PFSK-1 (cell line): ENCODE results near the gene ARHGAP42.
A peak's percentile ranks its signal among the peaks of the same experiment; 100 is the strongest.

Experiments
- FOXP2 ChIP-seq: optimal IDR thresholded peaks from 2 replicates; pipeline ENCODE3; 2011; ENCODE audit warnings: borderline replicate concordance, control low read depth, inconsistent platforms; ENCODE audit not compliant: insufficient read depth; ENCODE audit errors: extremely low read length, extremely low read depth
- POLR2AphosphoS5 ChIP-seq: IDR thresholded peaks from 2 replicates; pipeline ENCODE4 v1.6.1; 2012; ENCODE audit warnings: low read depth, mild to moderate bottlenecking, control low read depth, low read length, moderate library complexity
- SIN3A ChIP-seq: IDR thresholded peaks from 2 replicates; pipeline ENCODE4 v1.6.1; 2012; ENCODE audit warnings: mild to moderate bottlenecking, low read length, moderate library complexity, borderline replicate concordance; ENCODE audit not compliant: insufficient read depth
- TAF1 ChIP-seq: IDR thresholded peaks from 2 replicates; pipeline ENCODE4 v1.6.1; 2012; ENCODE audit warnings: low read length, control low read depth, borderline replicate concordance; ENCODE audit not compliant: insufficient read depth
- TF ChIP-seq, protein P1 (sequence below), 2 experiments: IDR thresholded peaks; 2 replicates each; pipeline versions ENCODE4 v1.6.1 to v1.8.0; 2011 to 2012; ENCODE audit warnings: low read depth in 2 of 2, low read length in 2 of 2, control low read depth in 1 of 2, inconsistent platforms in 1 of 2, mild to moderate bottlenecking in 1 of 2, moderate library complexity in 1 of 2; ENCODE audit not compliant: insufficient read depth in 1 of 2

ARHGAP42 gene

DNA sequence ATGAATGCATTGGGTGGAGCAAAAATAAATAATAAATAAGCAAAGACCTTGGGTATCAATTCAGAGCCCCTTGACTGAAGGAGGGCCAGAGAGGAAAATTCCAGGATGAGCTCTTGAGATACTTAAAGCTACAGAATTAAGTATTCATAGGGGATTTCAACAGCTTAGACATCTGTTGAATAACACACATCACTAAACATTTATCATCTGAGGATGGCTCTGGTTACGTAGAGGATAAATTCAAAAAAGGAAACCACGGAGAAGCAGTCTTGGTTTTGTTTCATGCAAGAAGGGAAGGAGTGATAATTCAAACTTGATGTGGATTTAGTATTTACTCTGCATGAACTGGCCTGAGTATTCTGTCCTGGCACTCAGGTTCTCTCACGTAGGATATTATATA, 29.8 kb downstream of the ARHGAP42 start:
- no peak for TF ChIP-seq FOXP2
- no peak for TF ChIP-seq SIN3A
- no peak for TF ChIP-seq POLR2AphosphoS5
- TF ChIP-seq, protein P1, sequence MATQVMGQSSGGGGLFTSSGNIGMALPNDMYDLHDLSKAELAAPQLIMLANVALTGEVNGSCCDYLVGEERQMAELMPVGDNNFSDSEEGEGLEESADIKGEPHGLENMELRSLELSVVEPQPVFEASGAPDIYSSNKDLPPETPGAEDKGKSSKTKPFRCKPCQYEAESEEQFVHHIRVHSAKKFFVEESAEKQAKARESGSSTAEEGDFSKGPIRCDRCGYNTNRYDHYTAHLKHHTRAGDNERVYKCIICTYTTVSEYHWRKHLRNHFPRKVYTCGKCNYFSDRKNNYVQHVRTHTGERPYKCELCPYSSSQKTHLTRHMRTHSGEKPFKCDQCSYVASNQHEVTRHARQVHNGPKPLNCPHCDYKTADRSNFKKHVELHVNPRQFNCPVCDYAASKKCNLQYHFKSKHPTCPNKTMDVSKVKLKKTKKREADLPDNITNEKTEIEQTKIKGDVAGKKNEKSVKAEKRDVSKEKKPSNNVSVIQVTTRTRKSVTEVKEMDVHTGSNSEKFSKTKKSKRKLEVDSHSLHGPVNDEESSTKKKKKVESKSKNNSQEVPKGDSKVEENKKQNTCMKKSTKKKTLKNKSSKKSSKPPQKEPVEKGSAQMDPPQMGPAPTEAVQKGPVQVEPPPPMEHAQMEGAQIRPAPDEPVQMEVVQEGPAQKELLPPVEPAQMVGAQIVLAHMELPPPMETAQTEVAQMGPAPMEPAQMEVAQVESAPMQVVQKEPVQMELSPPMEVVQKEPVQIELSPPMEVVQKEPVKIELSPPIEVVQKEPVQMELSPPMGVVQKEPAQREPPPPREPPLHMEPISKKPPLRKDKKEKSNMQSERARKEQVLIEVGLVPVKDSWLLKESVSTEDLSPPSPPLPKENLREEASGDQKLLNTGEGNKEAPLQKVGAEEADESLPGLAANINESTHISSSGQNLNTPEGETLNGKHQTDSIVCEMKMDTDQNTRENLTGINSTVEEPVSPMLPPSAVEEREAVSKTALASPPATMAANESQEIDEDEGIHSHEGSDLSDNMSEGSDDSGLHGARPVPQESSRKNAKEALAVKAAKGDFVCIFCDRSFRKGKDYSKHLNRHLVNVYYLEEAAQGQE (IDR thresholded peaks at IDR 0.05; ENCODE audit: insufficient read depth in 1 of 2, low read depth in 2 of 2, low read length in 2 of 2): no peak
- no peak for TF ChIP-seq TAF1

DNA sequence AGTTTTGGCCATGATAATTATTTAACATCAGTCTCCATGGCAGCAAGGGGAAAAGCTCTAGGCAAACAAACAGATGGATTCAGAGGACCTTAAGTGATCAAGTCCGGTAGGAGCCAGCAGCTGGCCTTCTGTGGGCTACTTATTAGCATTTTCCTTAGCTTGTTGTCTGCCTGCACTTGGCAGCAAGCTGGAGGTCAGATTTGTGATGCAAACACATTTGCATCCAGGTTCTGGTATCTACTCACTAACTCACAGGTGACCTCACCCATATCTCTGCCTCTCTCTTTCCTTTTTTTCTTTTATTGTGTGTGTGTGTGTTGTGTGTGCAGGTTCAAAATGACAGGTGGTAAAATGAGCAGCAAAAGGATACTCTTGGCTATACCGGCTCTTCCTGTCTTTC, 32.3 kb downstream of the ARHGAP42 start:
- TF ChIP-seq FOXP2: no peak
- TF ChIP-seq, protein P1 (IDR thresholded peaks at IDR 0.05; ENCODE audit: insufficient read depth in 1 of 2, low read depth in 2 of 2, low read length in 2 of 2): no peak
- TF ChIP-seq SIN3A: no peak
- no peak for TF ChIP-seq POLR2AphosphoS5
- no peak for TF ChIP-seq TAF1

DNA sequence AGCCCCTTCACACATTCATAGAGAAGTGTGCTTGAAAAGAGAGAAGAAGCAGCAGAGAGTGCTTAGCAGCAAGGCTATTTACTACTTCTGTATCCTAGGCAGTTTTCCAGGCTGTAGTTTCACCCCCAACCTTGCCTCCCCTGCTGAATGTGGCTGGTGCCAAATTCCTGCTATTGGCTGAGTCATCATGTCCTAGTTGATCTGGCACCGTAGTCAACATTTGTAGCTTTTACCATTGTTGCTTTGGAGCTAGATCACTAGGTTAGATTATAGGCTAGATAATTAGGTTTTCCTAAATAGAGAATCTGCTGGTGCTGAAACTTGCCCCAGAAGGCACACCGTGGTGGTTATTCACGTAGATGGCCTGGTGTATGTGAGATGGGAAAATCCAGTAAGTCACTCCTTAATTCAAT, 32.7 kb downstream of the ARHGAP42 start:
- TF ChIP-seq, protein P1 (IDR thresholded peaks at IDR 0.05; ENCODE audit: insufficient read depth in 1 of 2, low read depth in 2 of 2, low read length in 2 of 2): peak in 1 of 2 experiments; percentile 71; a peak in 2 of 4 replicates
- TF ChIP-seq SIN3A (0 out of 2 replicates have a peak, but pooled peaks have one; percentile 38), POLR2AphosphoS5 (no peak), TAF1 (no peak), FOXP2 (no peak)

DNA sequence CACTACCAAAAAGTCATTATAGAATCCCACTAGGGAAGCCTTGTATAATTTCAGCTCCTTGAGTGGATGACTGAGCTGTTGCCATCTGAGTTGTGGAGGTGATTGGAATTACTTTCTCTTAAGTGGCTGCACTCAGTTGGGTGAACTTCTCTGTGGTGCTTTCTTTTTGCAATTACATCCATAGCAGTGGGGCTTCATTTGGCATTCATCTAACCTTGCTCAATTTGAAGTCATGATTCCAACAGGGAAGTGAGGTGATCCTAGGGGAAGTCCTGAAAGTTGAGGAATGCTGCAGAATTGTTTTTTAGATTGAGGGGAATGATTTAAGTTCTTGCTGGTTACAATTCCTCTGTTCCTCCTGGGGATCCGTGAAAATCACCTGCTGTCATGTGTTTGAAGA, 39.6 kb downstream of the ARHGAP42 start:
- no peak for TF ChIP-seq SIN3A
- no peak for TF ChIP-seq FOXP2
- TF ChIP-seq, protein P1 (IDR thresholded peaks at IDR 0.05; ENCODE audit: insufficient read depth in 1 of 2, low read depth in 2 of 2, low read length in 2 of 2): no peak
- no peak for TF ChIP-seq POLR2AphosphoS5
- TF ChIP-seq TAF1: no peak

DNA sequence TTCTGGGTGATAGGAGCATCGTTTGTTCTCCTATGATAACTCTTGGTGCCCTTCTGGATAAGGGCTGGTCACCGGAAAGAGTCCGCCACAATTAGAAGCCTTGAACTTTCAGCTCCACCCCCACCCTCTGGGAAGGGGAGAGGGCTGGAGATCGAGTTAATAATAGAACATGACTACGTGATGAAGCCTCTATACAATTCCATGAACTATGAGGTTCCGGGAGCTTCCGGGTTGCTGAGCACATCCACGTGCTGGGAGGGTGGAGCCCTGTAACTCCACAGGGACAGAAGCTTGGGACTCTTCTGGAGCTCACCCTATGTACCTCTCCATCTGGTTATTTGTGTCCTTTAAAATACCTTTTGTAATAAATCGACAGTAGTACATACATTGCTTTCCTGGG, 40.3 kb downstream of the ARHGAP42 start:
- no peak for TF ChIP-seq SIN3A
- no peak for TF ChIP-seq FOXP2
- no peak for TF ChIP-seq TAF1
- TF ChIP-seq POLR2AphosphoS5: no peak
- TF ChIP-seq, protein P1 (IDR thresholded peaks at IDR 0.05; ENCODE audit: insufficient read depth in 1 of 2, low read depth in 2 of 2, low read length in 2 of 2): no peak
